HEK293T (cell line): ENCODE measurements around the gene ACOXL.

Source experiments
- CTCF ChIA-PET: fragments of 350-600 bp; formaldehyde crosslinking; extraction: SDS; loops from one replicate; lab custom pipeline; 2021; ENCODE audit warnings: antibody characterized with exemption, inconsistent platforms; lab: Yijun Ruan, JAX
- POLR2A ChIA-PET: fragments of 350-600 bp; formaldehyde crosslinking; extraction: SDS; loops from one replicate; lab custom pipeline; 2020; ENCODE audit warnings: antibody characterized with exemption, inconsistent platforms; lab: Yijun Ruan, JAX
- DNase-seq: peaks from one replicate; pipeline ENCODE4 v3.0.0; 2012; ENCODE audit warnings: mixed read lengths; ENCODE audit errors: extremely low spot score
- ARNT ChIP-seq: fragments of 450-650 bp; IDR thresholded peaks from 2 replicates; pipeline ENCODE4 v1.6.1; 2017; ENCODE audit warnings: mild to moderate bottlenecking
- BHLHE40 ChIP-seq: fragments of 450-650 bp; IDR thresholded peaks from 2 replicates; pipeline ENCODE4 v1.6.1; 2016; ENCODE audit warnings: mild to moderate bottlenecking, moderate library complexity, borderline replicate concordance
- CTBP1 ChIP-seq: fragments of 450-650 bp; IDR thresholded peaks from 2 replicates; pipeline ENCODE4 v1.6.1; 2016; ENCODE audit warnings: borderline replicate concordance
- ELF4 ChIP-seq: fragments of 450-650 bp; IDR thresholded peaks from 2 replicates; pipeline ENCODE4 v1.6.1; 2017; ENCODE audit warnings: antibody characterized with exemption
- FOXA1 ChIP-seq: fragments of 450-650 bp; IDR thresholded peaks from 2 replicates; pipeline ENCODE4 v1.6.1; 2016; ENCODE audit warnings: mild to moderate bottlenecking
- FOXK2 ChIP-seq: fragments of 450-650 bp; IDR thresholded peaks from 2 replicates; pipeline ENCODE4 v1.6.1; 2016; ENCODE audit warnings: mild to moderate bottlenecking
- FOXM1 ChIP-seq: fragments of 450-650 bp; IDR thresholded peaks from 2 replicates; pipeline ENCODE4 v1.6.1; 2017; ENCODE audit warnings: mild to moderate bottlenecking, borderline replicate concordance
- HDGF ChIP-seq: fragments of 450-650 bp; IDR thresholded peaks from 2 replicates; pipeline ENCODE4 v1.6.1; 2017; ENCODE audit warnings: antibody characterized with exemption, borderline replicate concordance
- L3MBTL2 ChIP-seq: fragments of 450-650 bp; conservative IDR thresholded peaks from 2 replicates; pipeline ENCODE4 v1.6.1; 2016; ENCODE audit warnings: mild to moderate bottlenecking
- LEF1 ChIP-seq: fragments of 450-650 bp; IDR thresholded peaks from 2 replicates; pipeline ENCODE4 v1.6.1; 2017; ENCODE audit warnings: mild to moderate bottlenecking, borderline replicate concordance
- NFRKB ChIP-seq: fragments of 450-650 bp; IDR thresholded peaks from 2 replicates; pipeline ENCODE4 v1.6.1; 2016; ENCODE audit warnings: mild to moderate bottlenecking, moderate library complexity
- SP1 ChIP-seq: fragments of 450-650 bp; IDR thresholded peaks from 2 replicates; pipeline ENCODE4 v1.6.1; 2017
- SUZ12 ChIP-seq: fragments of 450-650 bp; IDR thresholded peaks from 2 replicates; pipeline ENCODE4 v1.6.1; 2016; ENCODE audit warnings: mild to moderate bottlenecking
- TARDBP ChIP-seq: fragments of 450-650 bp; IDR thresholded peaks from 2 replicates; pipeline ENCODE4 v1.6.1; 2016
- ZNF384 ChIP-seq: fragments of 450-650 bp; IDR thresholded peaks from 2 replicates; pipeline ENCODE4 v1.6.1; 2016
- TF ChIP-seq, protein P1 (sequence below): fragments of 450-650 bp; IDR thresholded peaks from 2 replicates; pipeline ENCODE4 v1.6.1; 2016

Gene ACOXL

GRCh38 chr2:110886826-110887573, 154.6 kb downstream of the ACOXL start:
- ChIA-PET POLR2A (no interaction called here), CTCF (no interaction called here)
- DNase-seq, result no peak
- TF ChIP-seq ELF4, result no peak
- no peak for TF ChIP-seq TARDBP
- no peak for TF ChIP-seq ZNF384
- TF ChIP-seq L3MBTL2, result no peak
- no peak for TF ChIP-seq HDGF
- no peak for TF ChIP-seq ARNT
- no peak for TF ChIP-seq FOXM1
- no peak for TF ChIP-seq BHLHE40
- TF ChIP-seq NFRKB, result no peak
- TF ChIP-seq, protein P1, sequence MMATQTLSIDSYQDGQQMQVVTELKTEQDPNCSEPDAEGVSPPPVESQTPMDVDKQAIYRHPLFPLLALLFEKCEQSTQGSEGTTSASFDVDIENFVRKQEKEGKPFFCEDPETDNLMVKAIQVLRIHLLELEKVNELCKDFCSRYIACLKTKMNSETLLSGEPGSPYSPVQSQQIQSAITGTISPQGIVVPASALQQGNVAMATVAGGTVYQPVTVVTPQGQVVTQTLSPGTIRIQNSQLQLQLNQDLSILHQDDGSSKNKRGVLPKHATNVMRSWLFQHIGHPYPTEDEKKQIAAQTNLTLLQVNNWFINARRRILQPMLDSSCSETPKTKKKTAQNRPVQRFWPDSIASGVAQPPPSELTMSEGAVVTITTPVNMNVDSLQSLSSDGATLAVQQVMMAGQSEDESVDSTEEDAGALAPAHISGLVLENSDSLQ, result no peak
- TF ChIP-seq SUZ12, result no peak
- TF ChIP-seq LEF1, result no peak
- TF ChIP-seq CTBP1, result no peak
- TF ChIP-seq FOXA1, result no peak

- ChIA-PET POLR2A (no interaction called here), CTCF (no interaction called here)
- TF ChIP-seq ARNT, result no peak
- no peak for TF ChIP-seq FOXM1
- TF ChIP-seq BHLHE40, result no peak
- no peak for TF ChIP-seq SUZ12
- no peak for TF ChIP-seq L3MBTL2
- no peak for TF ChIP-seq FOXA1
- no peak for TF ChIP-seq TARDBP
- no peak for TF ChIP-seq LEF1
- no peak for TF ChIP-seq ELF4
- no peak for TF ChIP-seq SP1
- no peak for TF ChIP-seq HDGF
- TF ChIP-seq ZNF384, result no peak
- no peak for TF ChIP-seq CTBP1
- TF ChIP-seq, protein P1, result no peak
- TF ChIP-seq FOXK2, result no peak
- TF ChIP-seq NFRKB, result no peak
- DNase-seq, result no peak
Measured at GRCh38 chr2:110888411-110888810, 156.0 kb downstream of the ACOXL start.

DNA sequence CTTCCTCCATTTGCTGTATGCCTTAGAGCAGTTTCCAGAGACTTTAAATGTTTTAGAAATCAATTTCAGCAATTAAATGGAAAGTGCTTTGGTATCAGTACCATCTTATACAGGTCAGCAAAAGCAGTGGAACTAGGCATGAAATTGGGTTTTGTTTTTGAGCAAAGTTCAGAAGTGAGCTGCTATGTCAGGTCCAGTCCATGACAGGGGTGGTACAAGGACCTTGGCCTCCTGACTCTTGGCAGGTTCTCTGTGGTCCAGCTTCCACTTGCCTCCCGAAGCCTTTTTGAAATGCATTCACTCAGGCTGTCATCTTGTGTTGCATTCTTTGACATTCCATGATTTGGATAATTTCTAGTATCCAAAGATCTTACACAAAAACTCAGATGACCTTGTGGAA, 159.3 kb downstream of the ACOXL start:
- POLR2A ChIA-PET, result no interaction called here
- CTCF ChIA-PET, result no interaction called here
- TF ChIP-seq LEF1 (no peak), FOXA1 (no peak), SUZ12 (no peak), ELF4 (no peak), NFRKB (no peak), CTBP1 (no peak), ZNF384 (no peak), FOXK2 (no peak), BHLHE40 (no peak), ARNT (no peak), SP1 (no peak), TARDBP (no peak), L3MBTL2 (no peak), HDGF (no peak), FOXM1 (no peak)
- TF ChIP-seq, protein P1, result no peak
- DNase-seq, result no peak

GRCh38 chr2:110896226-110896625, 163.9 kb downstream of the ACOXL start:
- ChIA-PET POLR2A (no interaction called here), CTCF (no interaction called here)
- TF ChIP-seq FOXA1 (no peak), SP1 (no peak), ZNF384 (no peak), ARNT (no peak), FOXM1 (no peak), TARDBP (no peak), HDGF (no peak), ELF4 (no peak), FOXK2 (no peak), NFRKB (no peak), CTBP1 (no peak), SUZ12 (no peak), LEF1 (no peak), L3MBTL2 (no peak), BHLHE40 (no peak)
- TF ChIP-seq, protein P1, result no peak
- DNase-seq, result no peak

GRCh38 chr2:110897966-110898365, 165.6 kb downstream of the ACOXL start:
- DNase-seq, result no peak
- TF ChIP-seq FOXK2 (no peak), ELF4 (no peak), FOXA1 (no peak), CTBP1 (no peak), ZNF384 (no peak), SUZ12 (no peak), TARDBP (no peak), ARNT (no peak), LEF1 (no peak), BHLHE40 (no peak), FOXM1 (no peak), HDGF (no peak)
- TF ChIP-seq, protein P1, result no peak
- POLR2A ChIA-PET, result no interaction called here
- CTCF ChIA-PET, result no interaction called here
